22Rv1 (cell line): ENCODE measurements around the gene GREB1L.

Experiments
- ZFX ChIP-seq: fragments of 450-650 bp; IDR thresholded peaks from 2 replicates; pipeline ENCODE4 v1.6.1; 2017; ENCODE audit warnings: antibody characterized with exemption, borderline replicate concordance
- TF ChIP-seq, protein P1 (sequence below): fragments of 450-650 bp; IDR thresholded peaks from 2 replicates; pipeline ENCODE4 v1.5.1; 2017; ENCODE audit warnings: mild to moderate bottlenecking

DNA sequence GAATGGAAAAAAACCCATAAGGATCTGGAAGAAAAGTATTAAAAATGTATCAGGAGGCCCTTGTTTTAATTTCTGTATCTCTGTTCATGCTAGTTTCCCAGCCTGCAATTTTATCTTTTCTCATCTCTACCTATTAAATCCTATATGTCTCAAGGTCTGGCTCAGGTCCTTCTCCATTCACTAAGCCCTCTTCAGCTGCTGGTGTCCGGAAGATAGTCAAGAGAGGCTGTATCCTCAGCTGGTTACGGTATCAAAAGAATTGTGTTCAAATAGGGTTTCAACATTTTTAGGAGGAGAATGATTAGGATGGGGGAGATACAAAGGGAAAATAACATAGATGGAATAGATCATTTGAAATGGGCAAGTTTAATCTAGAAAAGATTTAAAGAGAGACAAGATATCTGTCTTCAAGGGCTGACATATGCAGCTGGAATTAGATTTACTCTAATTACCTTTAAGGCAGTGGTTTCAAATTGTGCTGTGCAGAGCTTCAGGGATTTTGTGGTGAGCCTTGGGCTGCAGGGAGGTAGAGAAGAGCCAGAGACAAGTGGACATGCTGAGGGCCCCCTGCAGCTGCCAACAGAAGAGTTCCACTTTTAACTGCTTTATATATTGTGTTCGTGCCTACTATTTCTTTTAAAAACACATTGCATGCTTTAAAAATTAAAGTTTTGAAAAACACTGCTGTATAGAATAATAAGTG lies 24.1 kb downstream of the GREB1L start:
- TF ChIP-seq, protein P1, sequence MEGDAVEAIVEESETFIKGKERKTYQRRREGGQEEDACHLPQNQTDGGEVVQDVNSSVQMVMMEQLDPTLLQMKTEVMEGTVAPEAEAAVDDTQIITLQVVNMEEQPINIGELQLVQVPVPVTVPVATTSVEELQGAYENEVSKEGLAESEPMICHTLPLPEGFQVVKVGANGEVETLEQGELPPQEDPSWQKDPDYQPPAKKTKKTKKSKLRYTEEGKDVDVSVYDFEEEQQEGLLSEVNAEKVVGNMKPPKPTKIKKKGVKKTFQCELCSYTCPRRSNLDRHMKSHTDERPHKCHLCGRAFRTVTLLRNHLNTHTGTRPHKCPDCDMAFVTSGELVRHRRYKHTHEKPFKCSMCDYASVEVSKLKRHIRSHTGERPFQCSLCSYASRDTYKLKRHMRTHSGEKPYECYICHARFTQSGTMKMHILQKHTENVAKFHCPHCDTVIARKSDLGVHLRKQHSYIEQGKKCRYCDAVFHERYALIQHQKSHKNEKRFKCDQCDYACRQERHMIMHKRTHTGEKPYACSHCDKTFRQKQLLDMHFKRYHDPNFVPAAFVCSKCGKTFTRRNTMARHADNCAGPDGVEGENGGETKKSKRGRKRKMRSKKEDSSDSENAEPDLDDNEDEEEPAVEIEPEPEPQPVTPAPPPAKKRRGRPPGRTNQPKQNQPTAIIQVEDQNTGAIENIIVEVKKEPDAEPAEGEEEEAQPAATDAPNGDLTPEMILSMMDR = no peak
- no peak for TF ChIP-seq ZFX
